GM23248 (cell line): ENCODE results near the gene SP9. TPM values are rescaled to one million over a fixed set of nuclear protein-coding genes. Genes with fewer than 3 reads are reported as not detected.

ENCODE experiments used
- DNase-seq: peaks from one replicate; pipeline ENCODE4 v3.0.0-alpha.2; 2015
- H2AFZ ChIP-seq: fragments of 200-600 bp; sonication (generic); 2 replicates; pipeline ENCODE4 v1.6.1; 2016; ENCODE audit warnings: antibody characterized with exemption
- H3F3A ChIP-seq: fragments of 200-600 bp; sonication (generic); 2 replicates; pipeline ENCODE4 v1.6.1; 2016; ENCODE audit warnings: mild to moderate bottlenecking, antibody characterized with exemption, mixed run types; ENCODE audit not compliant: insufficient read depth
- H3K27ac ChIP-seq: fragments of 200-600 bp; sonication (generic); 2 replicates; pipeline ENCODE4 v1.5.1; 2016; ENCODE audit warnings: mild to moderate bottlenecking
- H3K27me3 ChIP-seq: fragments of 200-600 bp; sonication (generic); replicated peaks from 2 replicates; pipeline ENCODE4 v1.6.1; 2016; ENCODE audit warnings: mild to moderate bottlenecking; ENCODE audit not compliant: insufficient read depth
- H3K36me3 ChIP-seq: fragments of 200-600 bp; sonication (generic); 2 replicates; pipeline ENCODE4 v1.6.1; 2016; ENCODE audit warnings: low read depth, mild to moderate bottlenecking
- H3K4me1 ChIP-seq: fragments of 200-600 bp; sonication (generic); 2 replicates; pipeline ENCODE4 v1.6.1; 2016; ENCODE audit warnings: mild to moderate bottlenecking; ENCODE audit not compliant: insufficient read depth
- H3K4me2 ChIP-seq: fragments of 200-600 bp; sonication (generic); one replicate; pipeline ENCODE4 v1.6.1; 2016; ENCODE audit warnings: mild to moderate bottlenecking; ENCODE audit not compliant: unreplicated experiment
- H3K4me3 ChIP-seq: fragments of 200-600 bp; sonication (generic); 2 replicates; pipeline ENCODE4 v1.5.1; 2016; ENCODE audit warnings: mild to moderate bottlenecking
- H3K79me2 ChIP-seq: fragments of 200-600 bp; sonication (generic); 2 replicates; pipeline ENCODE4 v1.6.1; 2016; ENCODE audit warnings: mild to moderate bottlenecking; ENCODE audit not compliant: insufficient read depth
- H3K9ac ChIP-seq: fragments of 200-600 bp; sonication (generic); 2 replicates; pipeline ENCODE4 v1.6.1; 2016; ENCODE audit warnings: mild to moderate bottlenecking
- H3K9me2 ChIP-seq: fragments of 200-600 bp; sonication (generic); 2 replicates; pipeline ENCODE4 v1.6.1; 2016; ENCODE audit warnings: mixed run types, mild to moderate bottlenecking, moderate library complexity; ENCODE audit not compliant: insufficient read depth
- H3K9me3 ChIP-seq: fragments of 200-600 bp; sonication (generic); one replicate; pipeline ENCODE4 v1.6.1; 2017; ENCODE audit warnings: low read depth
- H4K20me1 ChIP-seq: fragments of 200-600 bp; sonication (generic); 2 replicates; pipeline ENCODE4 v1.6.0; 2016; ENCODE audit not compliant: insufficient read depth
- EZH2 ChIP-seq: fragments of 200-600 bp; sonication (generic); IDR thresholded peaks from 2 replicates; pipeline ENCODE4 v1.6.1; 2018; ENCODE audit warnings: antibody characterized with exemption, mild to moderate bottlenecking; ENCODE audit not compliant: insufficient read depth, poor library complexity, severe bottlenecking
- EZH2phosphoT487 ChIP-seq: fragments of 200-600 bp; sonication (generic); IDR thresholded peaks from 2 replicates; pipeline ENCODE4 v1.6.1; 2018; ENCODE audit warnings: antibody characterized with exemption, moderate library complexity, mild to moderate bottlenecking, low read depth; ENCODE audit not compliant: insufficient read depth
- WGBS, 2 experiments: methylation state at CpG; one replicate each; pipeline ENCODE4 v1.1.6; 2015 to 2017; ENCODE audit warnings: low lambda C conversion rate in 2 of 2, low coverage in 1 of 2; ENCODE audit errors: missing lambda C conversion rate in 2 of 2; 5-methylcytosine and 5-hydroxymethylcytosine counted together
- in situ Hi-C: fragments of 300-500 bp; cut with MboI; formaldehyde crosslinking; loops from 2 replicates; pipeline ENCODE4 v1.15.0; 2020
- polyA plus RNA-seq: library from polyadenylated mRNA; unstranded; fragments of >200 nt; fragmentation: Nextera tagmentation; extraction: Ambion mirVana; gene quantifications from 2 replicates; pipeline ENCODE4 v1.2.1, GENCODE V29; 2016
- total RNA-seq: library from RNA; depleted of rRNA; stranded (reverse); fragments of >200 nt; shearing (Covaris generic); gene quantifications from 2 replicates; pipeline ENCODE4 v1.2.3, GENCODE V29; 2014

The SP9 gene
- total and polyA plus RNA-seq, 2 experiments from 2014 or later, result not detected

DNA sequence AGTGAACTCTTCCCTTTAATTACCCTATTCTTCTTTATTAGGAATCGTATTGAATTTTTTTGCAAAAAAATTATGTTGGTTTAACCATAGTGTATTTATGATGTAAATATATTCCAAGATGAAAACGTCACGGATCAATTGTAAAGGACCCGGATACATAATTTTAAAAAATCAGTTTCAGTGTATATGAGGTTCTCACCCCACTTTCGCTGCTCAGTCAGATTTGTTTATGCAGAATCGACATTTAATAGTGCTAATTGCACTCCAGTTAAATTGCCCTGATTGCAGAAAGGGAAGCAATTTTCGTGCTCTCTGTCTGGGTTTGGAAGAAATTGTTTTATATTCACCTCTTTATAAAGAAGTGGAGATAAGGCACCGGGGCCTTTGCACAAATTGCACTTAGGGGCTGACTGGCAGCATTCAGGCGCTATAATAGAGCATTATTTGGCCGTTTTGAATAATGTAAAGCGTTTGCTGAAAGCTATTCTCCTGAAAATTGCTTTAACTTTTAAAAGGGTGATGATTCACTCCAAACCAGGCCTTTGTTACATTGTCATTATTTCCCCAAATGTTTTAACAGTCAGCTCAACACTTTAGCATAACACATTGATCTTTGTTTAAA, 3.0 kb upstream of the SP9 start:
- no peaks in the 10 kb centered on the region for H3K79me2 ChIP-seq
- H3K4me1 ChIP-seq, result 0 out of 2 replicates have a peak, but pooled peaks cover 6% of the 10 kb centered on the region
- no peak overlapping the region for H3K9ac ChIP-seq
- no peak overlapping the region for H3K4me2 ChIP-seq
- H2AFZ ChIP-seq, result no peak overlapping the region
- H3K27ac ChIP-seq, result no peak overlapping the region
- 84 to 86% methylated on average over 11 of the region's 11 CpGs for WGBS, 2 experiments
- no peak for DNase-seq
- no peaks in the 10 kb centered on the region for H3K9me3 ChIP-seq
- in situ Hi-C loops, result loop anchor here (25.0 kb wide), 1 partner anchor 919 kb away; no protein-coding TSS in a partner anchor
- no peaks in the 10 kb centered on the region for H4K20me1 ChIP-seq
- TF ChIP-seq EZH2phosphoT487 (no peak), EZH2 (no peak)
- no peaks in the 10 kb centered on the region for H3K9me2 ChIP-seq
- no peak overlapping the region for H3K4me3 ChIP-seq
- no peaks in the 10 kb centered on the region for H3K36me3 ChIP-seq
- H3K27me3 ChIP-seq, result peaks cover 44% of the 10 kb centered on the region
- H3F3A ChIP-seq, result no peaks in the 10 kb centered on the region

DNA sequence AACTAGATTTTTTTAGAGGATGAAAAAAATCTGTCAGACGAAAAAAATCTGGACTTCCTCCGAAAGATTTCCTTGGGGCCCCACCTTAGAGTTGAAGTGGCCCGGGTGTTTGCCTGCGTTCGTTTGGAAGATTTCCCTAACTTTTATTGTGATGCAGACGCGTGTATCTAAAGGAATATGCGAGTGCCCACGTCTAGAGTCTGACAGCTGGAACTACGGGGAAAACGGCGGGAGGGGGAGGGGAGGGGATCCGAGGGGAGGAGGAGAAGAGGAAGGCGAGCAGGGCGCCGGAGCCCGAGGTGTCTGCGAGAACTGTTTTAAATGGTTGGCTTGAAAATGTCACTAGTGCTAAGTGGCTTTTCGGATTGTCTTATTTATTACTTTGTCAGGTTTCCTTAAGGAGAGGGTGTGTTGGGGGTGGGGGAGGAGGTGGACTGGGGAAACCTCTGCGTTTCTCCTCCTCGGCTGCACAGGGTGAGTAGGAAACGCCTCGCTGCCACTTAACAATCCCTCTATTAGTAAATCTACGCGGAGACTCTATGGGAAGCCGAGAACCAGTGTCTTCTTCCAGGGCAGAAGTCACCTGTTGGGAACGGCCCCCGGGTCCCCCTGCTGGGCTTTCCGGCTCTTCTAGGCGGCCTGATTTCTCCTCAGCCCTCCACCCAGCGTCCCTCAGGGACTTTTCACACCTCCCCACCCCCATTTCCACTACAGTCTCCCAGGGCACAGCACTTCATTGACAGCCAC, 2.4 kb upstream of the SP9 start:
- H2AFZ ChIP-seq, result no peak overlapping the region
- H3K27ac ChIP-seq, result no peak overlapping the region
- DNase-seq, result no peak
- no peaks in the 10 kb centered on the region for H3K79me2 ChIP-seq
- TF ChIP-seq EZH2 (no peak), EZH2phosphoT487 (no peak)
- H3K4me1 ChIP-seq, result no peaks in the 10 kb centered on the region
- H3K27me3 ChIP-seq, result peaks cover 38% of the 10 kb centered on the region
- no peak overlapping the region for H3K4me2 ChIP-seq
- H3K9me3 ChIP-seq, result no peaks in the 10 kb centered on the region
- H3K36me3 ChIP-seq, result no peaks in the 10 kb centered on the region
- H3K9ac ChIP-seq, result no peak overlapping the region
- no peak overlapping the region for H3K4me3 ChIP-seq
- H3K9me2 ChIP-seq, result no peaks in the 10 kb centered on the region
- H3F3A ChIP-seq, result no peaks in the 10 kb centered on the region
- no peaks in the 10 kb centered on the region for H4K20me1 ChIP-seq
- WGBS, 2 experiments, result 79 to 81% methylated on average over 25 to 31 of the region's 31 CpGs
- in situ Hi-C loops, result loop anchor here (25.0 kb wide), 1 partner anchor 920 kb away; no protein-coding TSS in a partner anchor

DNA sequence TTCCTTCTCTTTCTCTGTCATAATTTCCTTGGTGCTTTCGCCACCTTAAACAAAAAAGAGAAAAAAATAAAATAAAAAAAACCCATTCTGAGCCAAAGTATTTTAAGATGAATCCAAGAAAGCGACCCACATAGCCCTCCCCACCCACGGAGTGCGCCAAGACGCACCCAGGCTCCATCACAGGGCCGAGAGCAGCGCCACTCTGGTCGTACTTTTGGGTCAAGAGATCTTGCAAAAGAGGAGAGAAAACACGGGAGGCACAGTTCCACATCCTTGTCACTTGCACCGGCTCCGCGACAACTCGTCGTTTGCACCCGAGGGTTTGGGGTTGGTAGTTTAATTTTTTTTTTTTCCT, 1.8 kb upstream of the SP9 start:
- H4K20me1 ChIP-seq, result no peaks in the 10 kb centered on the region
- H3K27ac ChIP-seq, result no peak overlapping the region
- no peak for TF ChIP-seq EZH2
- no peak for TF ChIP-seq EZH2phosphoT487
- no peak for DNase-seq
- no peaks in the 10 kb centered on the region for H3K4me1 ChIP-seq
- H3K36me3 ChIP-seq, result no peaks in the 10 kb centered on the region
- H3K9me2 ChIP-seq, result no peaks in the 10 kb centered on the region
- H3K4me3 ChIP-seq, result no peak overlapping the region
- H3K9ac ChIP-seq, result no peak overlapping the region
- peaks cover 35% of the 10 kb centered on the region for H3K27me3 ChIP-seq
- in situ Hi-C loops, result loop anchor here (25.0 kb wide), 1 partner anchor 921 kb away; no protein-coding TSS in a partner anchor
- H2AFZ ChIP-seq, result no peak overlapping the region
- no peak overlapping the region for H3K4me2 ChIP-seq
- whole genome bisulfite sequencing, 2 experiments, result 74% methylated on average over 15 of the region's 15 CpGs
- H3K9me3 ChIP-seq, result no peaks in the 10 kb centered on the region
- no peaks in the 10 kb centered on the region for H3K79me2 ChIP-seq
- no peaks in the 10 kb centered on the region for H3F3A ChIP-seq

DNA sequence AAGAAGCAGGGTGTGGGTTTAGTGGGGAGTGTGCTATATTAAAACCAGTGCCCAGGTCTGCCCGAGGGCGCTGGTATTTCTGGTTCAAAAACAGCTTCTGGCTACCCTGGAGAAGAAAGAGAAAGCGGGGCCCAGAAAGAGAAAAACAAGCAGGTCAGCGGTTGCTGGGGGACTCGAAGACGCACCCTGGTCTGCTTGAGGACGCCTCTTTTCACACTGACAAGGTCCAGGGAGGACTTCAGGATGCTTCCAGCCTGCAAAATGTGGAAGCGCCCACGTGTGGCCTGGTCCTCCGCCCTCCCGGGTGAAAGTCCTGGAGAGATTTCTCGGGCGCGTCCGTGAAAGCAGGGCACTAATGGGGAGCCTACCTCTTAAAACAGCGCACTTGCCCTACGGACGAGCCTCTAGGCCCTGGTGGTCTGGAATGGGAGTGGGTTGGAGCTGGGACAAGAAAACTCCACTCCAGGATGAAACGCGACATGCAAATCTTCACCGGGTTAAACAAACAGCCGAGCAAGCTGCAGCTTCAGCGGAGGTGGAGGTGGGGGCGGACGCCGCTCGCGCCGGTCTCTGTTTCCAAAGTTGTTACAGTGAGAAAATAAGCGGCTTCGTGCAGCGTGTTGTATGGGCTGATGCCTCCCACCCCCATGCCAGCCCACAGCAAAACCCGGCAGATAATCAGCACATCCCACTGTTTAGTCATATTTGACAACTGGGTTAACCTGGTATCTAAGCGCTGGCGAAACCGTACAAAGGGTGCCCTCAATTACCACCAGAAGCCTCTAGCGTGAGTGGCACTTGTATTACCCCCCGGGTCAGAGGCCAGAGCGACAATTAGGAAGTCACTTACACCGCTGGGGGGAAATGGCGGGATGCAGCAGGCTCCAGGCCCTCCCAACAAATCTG, 1.1 kb upstream of the SP9 start:
- Histone ChIP-seq H3K27ac (no peak overlapping the region), H3K4me1 (no peaks in the 10 kb centered on the region), H3K9ac (no peak overlapping the region), H3K9me3 (no peaks in the 10 kb centered on the region), H3K79me2 (no peaks in the 10 kb centered on the region), H3K4me2 (no peak overlapping the region), H3F3A (no peaks in the 10 kb centered on the region), H3K4me3 (no peak overlapping the region), H4K20me1 (no peaks in the 10 kb centered on the region), H3K9me2 (no peaks in the 10 kb centered on the region), H3K36me3 (no peaks in the 10 kb centered on the region), H2AFZ (no peak overlapping the region), H3K27me3 (peaks cover 39% of the 10 kb centered on the region)
- DNase-seq, result no peak
- in situ Hi-C loops, result loop anchor here (25.0 kb wide), 1 partner anchor 921 kb away; no protein-coding TSS in a partner anchor
- TF ChIP-seq EZH2phosphoT487 (no peak), EZH2 (no peak)
- 89 to 91% methylated on average over 40 to 41 of the region's 41 CpGs for WGBS, 2 experiments
